PC-3 (cell line): ENCODE measurements around the gene LIMS2. TPM values are rescaled to one million over a fixed set of nuclear protein-coding genes. Genes with fewer than 3 reads are reported as not detected.

ENCODE experiments used
- ATAC-seq: fragments of 200-7000 bp; cut with Tn5 transposase; 2 replicates; pipeline ENCODE4 v1.9.1; 2020; ENCODE audit warnings: mild to moderate bottlenecking, moderate library complexity
- BruUV-seq: library from RNA; stranded (reverse); fragments of 400-500 nt; replicated peaks from 2 replicates; lab custom pipeline; 2021; lab: Mats Ljungman, UMichigan
- CTCF ChIA-PET: fragments of 300-600 bp; sonication (Branson Sonifier 250); formaldehyde crosslinking; loops from one replicate; lab custom pipeline; 2022; ENCODE audit warnings: antibody characterized with exemption; lab: Charles Lee
- POLR2A ChIA-PET: fragments of 300-600 bp; sonication (Branson Sonifier 250); formaldehyde crosslinking; loops from one replicate; lab custom pipeline; 2022; ENCODE audit warnings: antibody characterized with exemption; ENCODE audit not compliant: unreplicated experiment; lab: Charles Lee
- DNase-seq: peaks from one replicate; pipeline ENCODE4 v3.0.0-alpha.2; 2015
- H2AFZ ChIP-seq: fragments of 300-600 bp; sonication (generic); 2 replicates; pipeline ENCODE4 v1.6.0; 2016; ENCODE audit warnings: antibody characterized with exemption, low read length
- H3F3A ChIP-seq: fragments of 300-600 bp; sonication (generic); one replicate; pipeline ENCODE4 v1.6.0; 2017; ENCODE audit warnings: antibody characterized with exemption, low read length, control low read depth, mild to moderate bottlenecking; ENCODE audit not compliant: unreplicated experiment
- H3K27ac ChIP-seq: fragments of 300-600 bp; sonication (generic); 2 replicates; pipeline ENCODE4 v1.5.1; 2016; ENCODE audit warnings: mild to moderate bottlenecking, low read length
- H3K27me3 ChIP-seq: fragments of 300-600 bp; sonication (generic); 2 replicates; pipeline ENCODE4 v1.6.1; 2016; ENCODE audit warnings: low read length, mixed read lengths
- H3K36me3 ChIP-seq: fragments of 300-600 bp; sonication (generic); 2 replicates; pipeline ENCODE4 v1.6.1; 2016; ENCODE audit warnings: low read depth, mixed run types, low read length, mixed read lengths
- H3K4me1 ChIP-seq: fragments of 300-600 bp; sonication (generic); 2 replicates; pipeline ENCODE4 v1.5.1; 2016; ENCODE audit warnings: low read length; ENCODE audit not compliant: insufficient read depth
- H3K4me2 ChIP-seq: fragments of 300-600 bp; sonication (generic); 2 replicates; pipeline ENCODE4 v1.6.0; 2016; ENCODE audit warnings: low read length
- H3K4me3 ChIP-seq: fragments of 300-600 bp; sonication (generic); 2 replicates; pipeline ENCODE4 v1.5.1; 2016; ENCODE audit warnings: mild to moderate bottlenecking, low read length, mixed read lengths
- H3K79me2 ChIP-seq: fragments of 300-600 bp; sonication (generic); 2 replicates; pipeline ENCODE4 v1.6.1; 2017; ENCODE audit warnings: low read length, mixed read lengths
- H3K9ac ChIP-seq: fragments of 300-600 bp; sonication (generic); 2 replicates; pipeline ENCODE4 v1.6.0; 2016; ENCODE audit warnings: mild to moderate bottlenecking, low read length
- H3K9me2 ChIP-seq: fragments of 300-600 bp; sonication (generic); replicated peaks from 2 replicates; pipeline ENCODE4 v1.6.1; 2016; ENCODE audit warnings: mixed run types, low read length, mixed read lengths
- H3K9me3 ChIP-seq: fragments of 300-600 bp; sonication (generic); 2 replicates; pipeline ENCODE4 v1.6.1; 2016; ENCODE audit warnings: low read length, mixed read lengths
- H4K20me1 ChIP-seq: fragments of 300-600 bp; sonication (generic); 2 replicates; pipeline ENCODE4 v1.6.1; 2016; ENCODE audit warnings: low read length, mixed read lengths
- EZH2 ChIP-seq: fragments of 300-600 bp; sonication (generic); IDR thresholded peaks from one replicate; pipeline ENCODE4 v1.6.1; 2017; ENCODE audit warnings: antibody characterized with exemption, mild to moderate bottlenecking, low read length; ENCODE audit not compliant: unreplicated experiment
- EZH2phosphoT487 ChIP-seq: fragments of 300-600 bp; sonication (generic); IDR thresholded peaks from 2 replicates; pipeline ENCODE4 v1.6.1; 2018; ENCODE audit warnings: mild to moderate bottlenecking, antibody characterized with exemption, low read length, borderline replicate concordance
- intact Hi-C: fragments of 100-400 bp; cut with micrococcal nuclease; formaldehyde crosslinking; loops from 2 replicates; pipeline ENCODE4 v1.9.0; 2023
- total RNA-seq: library from RNA; depleted of rRNA; stranded (reverse); fragments of >200 nt; gene quantifications from 2 replicates; pipeline ENCODE4 v1.2.3, GENCODE V29; 2014
- TF ChIP-seq, protein P1 (sequence below): fragments of 300-600 bp; sonication (generic); conservative IDR thresholded peaks from 2 replicates; pipeline ENCODE4 v1.5.1; 2017; ENCODE audit warnings: antibody characterized with exemption, low read depth, mild to moderate bottlenecking, low read length

The LIMS2 gene
- total RNA-seq, 1 experiment from 2014 or later = 5.0 TPM

DNA sequence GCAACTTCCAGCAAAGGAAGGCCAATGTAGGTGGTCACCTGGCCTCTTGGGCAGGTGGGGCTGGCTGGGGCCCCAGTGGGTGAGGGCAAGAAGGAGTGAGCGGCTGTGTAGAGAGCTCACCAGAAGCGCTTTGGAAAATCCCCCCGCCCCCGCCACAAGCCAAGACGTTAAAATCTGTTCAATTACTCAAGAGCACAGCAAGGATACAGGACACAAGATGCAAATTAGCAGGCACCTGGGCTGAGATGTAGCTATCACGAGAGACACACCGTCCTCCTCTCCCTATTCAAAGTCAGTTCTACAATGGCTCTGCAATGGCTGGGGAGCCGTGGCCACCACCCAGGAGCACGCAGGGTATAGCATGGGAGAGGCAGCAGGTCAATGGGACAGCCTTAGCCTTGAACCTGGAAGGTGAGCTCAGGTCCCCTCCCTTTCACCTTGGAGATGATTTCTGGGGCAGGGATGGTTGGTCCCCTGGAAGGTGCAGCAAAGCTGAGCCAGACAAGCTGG, 67.9 kb downstream of the LIMS2 start:
- H3F3A ChIP-seq = no peaks in the 10 kb centered on the region
- no peak overlapping the region for H3K4me2 ChIP-seq
- H3K9ac ChIP-seq = no peak overlapping the region
- no peaks in the 10 kb centered on the region for H4K20me1 ChIP-seq
- no peak overlapping the region for H3K4me3 ChIP-seq
- DNase-seq = no peak
- BruUV-seq = no TSS peak
- H2AFZ ChIP-seq = no peak overlapping the region
- H3K79me2 ChIP-seq = no peaks in the 10 kb centered on the region
- H3K36me3 ChIP-seq = no peaks in the 10 kb centered on the region
- H3K9me3 ChIP-seq = 0 out of 2 replicates have a peak, but pooled peaks cover 1% of the 10 kb centered on the region
- TF ChIP-seq, protein P1, sequence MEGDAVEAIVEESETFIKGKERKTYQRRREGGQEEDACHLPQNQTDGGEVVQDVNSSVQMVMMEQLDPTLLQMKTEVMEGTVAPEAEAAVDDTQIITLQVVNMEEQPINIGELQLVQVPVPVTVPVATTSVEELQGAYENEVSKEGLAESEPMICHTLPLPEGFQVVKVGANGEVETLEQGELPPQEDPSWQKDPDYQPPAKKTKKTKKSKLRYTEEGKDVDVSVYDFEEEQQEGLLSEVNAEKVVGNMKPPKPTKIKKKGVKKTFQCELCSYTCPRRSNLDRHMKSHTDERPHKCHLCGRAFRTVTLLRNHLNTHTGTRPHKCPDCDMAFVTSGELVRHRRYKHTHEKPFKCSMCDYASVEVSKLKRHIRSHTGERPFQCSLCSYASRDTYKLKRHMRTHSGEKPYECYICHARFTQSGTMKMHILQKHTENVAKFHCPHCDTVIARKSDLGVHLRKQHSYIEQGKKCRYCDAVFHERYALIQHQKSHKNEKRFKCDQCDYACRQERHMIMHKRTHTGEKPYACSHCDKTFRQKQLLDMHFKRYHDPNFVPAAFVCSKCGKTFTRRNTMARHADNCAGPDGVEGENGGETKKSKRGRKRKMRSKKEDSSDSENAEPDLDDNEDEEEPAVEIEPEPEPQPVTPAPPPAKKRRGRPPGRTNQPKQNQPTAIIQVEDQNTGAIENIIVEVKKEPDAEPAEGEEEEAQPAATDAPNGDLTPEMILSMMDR = no peak
- TF ChIP-seq EZH2phosphoT487 = no peak
- TF ChIP-seq EZH2 = no peak
- ATAC-seq = no peak
- H3K9me2 ChIP-seq = no peaks in the 10 kb centered on the region
- intact Hi-C loops = no loop called here
- H3K4me1 ChIP-seq = no peaks in the 10 kb centered on the region
- ChIA-PET CTCF (no interaction called here), POLR2A (no interaction called here)
- no peak overlapping the region for H3K27ac ChIP-seq
- no peaks in the 10 kb centered on the region for H3K27me3 ChIP-seq

- POLR2A ChIA-PET = no interaction called here
- H3K27me3 ChIP-seq = no peaks in the 10 kb centered on the region
- TF ChIP-seq, protein P1 = no peak
- TF ChIP-seq EZH2 (no peak), EZH2phosphoT487 (no peak)
- H3K9me3 ChIP-seq = 0 out of 2 replicates have a peak, but pooled peaks cover 5% of the 10 kb centered on the region
- H3F3A ChIP-seq = no peaks in the 10 kb centered on the region
- no peaks in the 10 kb centered on the region for H3K79me2 ChIP-seq
- DNase-seq (no peak), ATAC-seq (no peak)
- no peaks in the 10 kb centered on the region for H3K4me1 ChIP-seq
- intact Hi-C loops = no loop called here
- H3K4me3 ChIP-seq = no peak overlapping the region
- CTCF ChIA-PET = no interaction called here
- no peak overlapping the region for H3K9ac ChIP-seq
- H3K27ac ChIP-seq = no peak overlapping the region
- no TSS peak for BruUV-seq
- H2AFZ ChIP-seq = no peak overlapping the region
- H3K9me2 ChIP-seq = no peaks in the 10 kb centered on the region
- no peak overlapping the region for H3K4me2 ChIP-seq
- no peaks in the 10 kb centered on the region for H3K36me3 ChIP-seq
- H4K20me1 ChIP-seq = no peaks in the 10 kb centered on the region
These were observed 68.5 kb downstream of the LIMS2 start for GRCh38 chr2:127606625-127607398.
